C4-2B (cell line): ENCODE data around the gene OSBPL6.

Source experiments
- ZFX ChIP-seq: fragments of 450-650 bp; IDR thresholded peaks from 2 replicates; pipeline ENCODE4 v1.6.1; 2017
- TF ChIP-seq, protein P1 (sequence below): fragments of 450-650 bp; conservative IDR thresholded peaks from 2 replicates; pipeline ENCODE4 v1.5.1; 2017; ENCODE audit warnings: mild to moderate bottlenecking

DNA sequence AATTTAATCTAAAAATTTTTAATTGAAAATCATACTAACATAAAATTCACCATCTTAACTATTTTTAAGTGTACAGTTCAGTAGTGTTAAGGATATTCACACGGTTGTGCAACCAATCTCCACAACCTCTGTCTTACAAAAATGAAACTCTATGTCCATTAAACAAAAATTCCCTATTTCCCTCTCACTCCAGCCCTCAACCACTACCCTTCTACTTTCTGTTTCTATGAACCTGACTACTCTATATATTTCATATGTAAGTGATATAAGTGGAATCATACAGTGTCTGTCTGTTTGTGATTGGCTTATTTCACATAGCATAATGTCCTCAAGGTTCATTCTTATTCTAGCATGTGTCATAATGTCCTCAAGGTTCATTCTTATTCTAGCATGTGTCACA is 34.3 kb upstream of the OSBPL6 start:
- TF ChIP-seq, protein P1, sequence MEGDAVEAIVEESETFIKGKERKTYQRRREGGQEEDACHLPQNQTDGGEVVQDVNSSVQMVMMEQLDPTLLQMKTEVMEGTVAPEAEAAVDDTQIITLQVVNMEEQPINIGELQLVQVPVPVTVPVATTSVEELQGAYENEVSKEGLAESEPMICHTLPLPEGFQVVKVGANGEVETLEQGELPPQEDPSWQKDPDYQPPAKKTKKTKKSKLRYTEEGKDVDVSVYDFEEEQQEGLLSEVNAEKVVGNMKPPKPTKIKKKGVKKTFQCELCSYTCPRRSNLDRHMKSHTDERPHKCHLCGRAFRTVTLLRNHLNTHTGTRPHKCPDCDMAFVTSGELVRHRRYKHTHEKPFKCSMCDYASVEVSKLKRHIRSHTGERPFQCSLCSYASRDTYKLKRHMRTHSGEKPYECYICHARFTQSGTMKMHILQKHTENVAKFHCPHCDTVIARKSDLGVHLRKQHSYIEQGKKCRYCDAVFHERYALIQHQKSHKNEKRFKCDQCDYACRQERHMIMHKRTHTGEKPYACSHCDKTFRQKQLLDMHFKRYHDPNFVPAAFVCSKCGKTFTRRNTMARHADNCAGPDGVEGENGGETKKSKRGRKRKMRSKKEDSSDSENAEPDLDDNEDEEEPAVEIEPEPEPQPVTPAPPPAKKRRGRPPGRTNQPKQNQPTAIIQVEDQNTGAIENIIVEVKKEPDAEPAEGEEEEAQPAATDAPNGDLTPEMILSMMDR: no peak
- no peak for TF ChIP-seq ZFX
